GM10847 (cell line): ENCODE data around the gene LSM5.

Source experiments
- POLR2A ChIP-seq: IDR thresholded peaks from 2 replicates; pipeline ENCODE4 v1.6.1; 2011; ENCODE audit not compliant: insufficient read length; ENCODE audit errors: extremely low read depth

The LSM5 gene

GRCh38 chr7:32477649-32477980 lies 12.6 kb downstream of the LSM5 start:
- no peak for TF ChIP-seq POLR2A

DNA sequence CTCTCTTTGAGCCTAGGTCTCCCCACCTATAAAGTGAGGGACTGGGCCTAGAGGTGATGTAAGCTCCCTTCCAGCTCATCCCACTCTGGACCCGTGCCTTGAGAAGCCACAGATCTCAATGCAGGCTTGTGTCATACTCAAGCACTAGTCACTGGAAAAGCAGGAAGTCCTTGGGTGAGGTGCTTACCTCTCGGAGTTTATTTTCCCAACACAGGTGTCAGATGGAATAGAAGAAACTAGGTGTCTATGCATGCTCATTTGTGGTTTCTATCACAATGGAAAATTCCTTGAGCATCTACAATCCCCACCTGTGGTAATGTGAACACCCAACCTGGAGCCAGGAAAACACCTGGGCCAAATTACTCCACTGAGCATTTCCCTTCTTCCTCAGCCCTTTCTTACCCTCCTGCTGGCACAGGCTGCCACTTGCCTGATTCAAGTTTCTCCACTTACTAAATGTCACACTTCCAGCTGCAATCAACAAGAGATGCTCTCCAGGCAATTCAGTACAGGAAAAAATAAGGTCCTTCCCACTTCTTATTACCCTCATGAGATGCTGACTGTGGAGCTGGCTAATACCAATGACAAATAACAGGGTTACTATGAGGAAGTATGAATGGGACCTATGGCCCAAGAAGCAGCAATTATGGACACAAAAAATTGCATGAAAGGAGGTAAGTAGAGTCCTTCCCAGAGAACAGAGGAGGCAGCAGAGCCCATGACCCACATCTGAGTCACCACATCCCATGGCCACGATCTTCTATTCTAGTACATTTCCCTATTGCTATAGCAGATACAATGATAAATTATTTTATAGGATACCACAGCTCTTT lies 13.1 kb downstream of the LSM5 start:
- TF ChIP-seq POLR2A, result no peak

- TF ChIP-seq POLR2A, result no peak
Measured at GRCh38 chr7:32474008-32474407, 16.2 kb downstream of the LSM5 start.

- no peak for TF ChIP-seq POLR2A
Measured at GRCh38 chr7:32472015-32472414, 18.2 kb downstream of the LSM5 start.

- no peak for TF ChIP-seq POLR2A
Measured at GRCh38 chr7:32470871-32471270, 19.3 kb downstream of the LSM5 start.

- no peak for TF ChIP-seq POLR2A
Measured at GRCh38 chr7:32462977-32463376, 27.2 kb downstream of the LSM5 start.

- no peak for TF ChIP-seq POLR2A
Measured at GRCh38 chr7:32462451-32462850, 27.7 kb downstream of the LSM5 start.

GRCh38 chr7:32461484-32461883 lies 28.7 kb downstream of the LSM5 start:
- TF ChIP-seq POLR2A, result no peak

GRCh38 chr7:32459788-32460187 lies 30.4 kb downstream of the LSM5 start:
- no peak for TF ChIP-seq POLR2A

DNA sequence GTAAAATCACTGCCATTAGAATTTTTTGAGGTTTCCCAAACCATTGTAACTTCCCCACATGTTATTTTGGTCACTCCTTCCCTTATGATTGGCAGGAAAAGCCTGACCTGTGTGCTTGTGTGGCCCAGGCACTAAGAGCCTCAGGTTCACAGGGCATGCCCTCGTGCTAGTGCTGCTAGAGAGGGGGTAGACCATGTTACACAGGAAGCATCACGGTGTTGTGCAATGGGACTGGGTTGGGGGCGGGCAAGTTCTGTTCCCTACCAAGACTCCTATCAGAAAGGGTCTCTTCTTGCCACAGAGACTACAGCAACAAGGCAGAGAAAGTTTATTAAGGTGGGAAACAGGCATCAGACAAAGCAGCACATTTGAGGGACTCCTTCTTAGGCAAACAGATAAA lies 32.2 kb downstream of the LSM5 start:
- no peak for TF ChIP-seq POLR2A

GRCh38 chr7:32453341-32454011 lies 36.7 kb downstream of the LSM5 start:
- TF ChIP-seq POLR2A, result no peak

GRCh38 chr7:32447218-32447617 lies 43.0 kb downstream of the LSM5 start:
- no peak for TF ChIP-seq POLR2A

DNA sequence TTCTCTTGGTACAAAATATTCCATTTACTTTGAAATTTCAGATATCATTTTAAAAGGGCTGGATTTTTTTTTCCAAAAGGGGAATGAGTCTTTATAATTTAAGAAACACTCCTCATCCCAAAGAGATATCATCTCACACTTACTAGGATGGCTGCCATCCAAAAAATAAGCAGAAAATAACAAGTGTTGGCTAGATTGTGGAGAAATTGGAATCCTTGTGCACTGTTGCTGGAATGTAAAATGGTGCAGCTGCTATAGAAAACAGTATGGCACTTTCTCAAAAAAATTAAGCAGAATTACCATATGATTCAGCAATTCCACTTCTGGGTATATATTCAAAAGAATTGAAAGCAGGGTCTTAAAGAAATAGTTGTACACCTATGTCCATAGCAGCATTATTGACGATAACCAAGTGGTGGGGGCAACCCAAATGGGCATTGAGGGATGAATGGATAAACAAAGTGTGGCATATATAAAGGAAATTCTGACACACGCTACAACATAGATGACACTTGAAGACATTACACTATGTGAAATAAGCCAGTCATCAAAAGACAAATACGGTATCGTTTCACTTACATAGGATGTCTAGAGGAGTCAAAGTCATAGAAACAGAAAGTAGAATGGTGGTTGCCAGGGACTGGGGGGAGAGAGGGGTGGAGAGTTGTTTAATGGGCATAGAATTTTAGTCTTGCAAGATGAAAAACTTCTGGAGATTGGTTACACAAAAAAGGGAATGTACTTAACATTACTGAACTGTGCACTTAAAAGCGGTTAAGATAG lies 53.8 kb downstream of the LSM5 start:
- TF ChIP-seq POLR2A, result no peak
